ENCODE data around the gene SCN7A.
"Not testable (repeated sequence)": the region's sequence is repeated elsewhere in the genome, so short reads cannot be mapped to it uniquely, and the experiment has no call there.

DNA sequence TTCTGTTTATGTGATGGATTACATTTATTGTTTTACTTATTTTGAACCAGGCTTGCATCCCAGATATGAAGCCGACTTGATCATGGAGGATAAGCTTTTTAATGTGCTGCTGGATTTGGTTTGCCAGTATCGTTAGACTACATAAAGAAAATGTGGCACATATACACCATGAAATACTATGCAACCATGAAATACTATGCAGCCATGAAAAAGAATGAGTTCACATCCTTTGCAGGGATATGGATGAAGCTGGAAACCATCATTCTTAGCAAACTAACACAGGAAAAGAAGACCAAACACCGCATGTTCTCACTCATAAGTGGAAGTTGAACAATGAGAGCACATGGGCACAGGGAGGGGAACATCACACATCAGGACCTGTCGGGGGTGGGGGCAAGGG lies 38.2 kb downstream of the SCN7A start:
- TF ChIP-seq, protein P1, sequence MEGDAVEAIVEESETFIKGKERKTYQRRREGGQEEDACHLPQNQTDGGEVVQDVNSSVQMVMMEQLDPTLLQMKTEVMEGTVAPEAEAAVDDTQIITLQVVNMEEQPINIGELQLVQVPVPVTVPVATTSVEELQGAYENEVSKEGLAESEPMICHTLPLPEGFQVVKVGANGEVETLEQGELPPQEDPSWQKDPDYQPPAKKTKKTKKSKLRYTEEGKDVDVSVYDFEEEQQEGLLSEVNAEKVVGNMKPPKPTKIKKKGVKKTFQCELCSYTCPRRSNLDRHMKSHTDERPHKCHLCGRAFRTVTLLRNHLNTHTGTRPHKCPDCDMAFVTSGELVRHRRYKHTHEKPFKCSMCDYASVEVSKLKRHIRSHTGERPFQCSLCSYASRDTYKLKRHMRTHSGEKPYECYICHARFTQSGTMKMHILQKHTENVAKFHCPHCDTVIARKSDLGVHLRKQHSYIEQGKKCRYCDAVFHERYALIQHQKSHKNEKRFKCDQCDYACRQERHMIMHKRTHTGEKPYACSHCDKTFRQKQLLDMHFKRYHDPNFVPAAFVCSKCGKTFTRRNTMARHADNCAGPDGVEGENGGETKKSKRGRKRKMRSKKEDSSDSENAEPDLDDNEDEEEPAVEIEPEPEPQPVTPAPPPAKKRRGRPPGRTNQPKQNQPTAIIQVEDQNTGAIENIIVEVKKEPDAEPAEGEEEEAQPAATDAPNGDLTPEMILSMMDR (IDR thresholded peaks at IDR 0.05): not testable (repeated sequence)
- not testable (repeated sequence) for TF ChIP-seq POLR2A (IDR thresholded peaks at IDR 0.05)
